ENCODE measurements around the gene FSD1L.

DNA sequence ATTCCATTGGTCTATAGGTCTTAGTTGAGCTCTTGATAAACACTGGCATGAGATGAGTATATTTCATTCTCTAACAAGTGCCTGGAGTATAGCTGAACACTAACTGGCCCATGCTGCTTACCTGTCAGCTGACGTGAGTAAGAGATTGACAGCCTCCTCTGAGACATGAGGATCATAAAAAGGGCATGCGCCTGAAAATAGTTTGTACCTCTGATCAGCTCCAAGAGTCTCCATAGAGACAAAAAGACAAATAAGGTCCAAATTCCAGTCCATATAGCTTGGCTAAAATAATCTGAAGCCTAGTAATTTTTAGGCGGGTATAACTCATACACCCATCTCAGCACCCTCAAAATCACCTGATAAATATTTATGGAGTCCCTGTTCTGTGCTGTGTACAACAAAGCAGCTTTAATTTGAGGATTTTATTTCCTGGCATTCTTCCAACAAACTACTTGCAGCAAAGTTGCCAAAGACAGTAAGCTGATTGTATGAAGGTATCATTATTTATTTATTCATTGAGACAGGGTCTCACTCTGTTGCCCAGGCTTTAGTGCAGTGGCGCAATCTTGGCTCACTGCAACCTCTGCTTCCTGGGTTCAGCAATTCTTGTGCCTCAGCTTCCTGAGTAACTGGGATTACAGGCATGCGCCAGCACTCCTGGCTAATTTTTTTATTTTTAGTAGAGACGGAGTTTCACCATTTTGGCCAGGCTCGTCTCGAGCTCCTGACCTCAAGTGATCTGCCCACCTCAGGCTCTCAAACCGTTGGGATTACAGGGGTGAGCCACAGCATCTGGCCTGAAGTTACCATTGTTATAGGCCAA lies 16.2 kb upstream of the FSD1L start:
- TF ChIP-seq POLR2AphosphoS5 (IDR thresholded peaks at IDR 0.05; ENCODE audit: low read depth, low read length) (no peak), TAF1 (IDR thresholded peaks at IDR 0.05; ENCODE audit: borderline replicate concordance, insufficient read depth, low read length) (no peak), SIN3A (IDR thresholded peaks at IDR 0.05; ENCODE audit: borderline replicate concordance, insufficient read depth, low read length) (no peak), REST (IDR thresholded peaks at IDR 0.05; ENCODE audit: insufficient read depth in 1 of 2, low read depth in 2 of 2, low read length in 2 of 2) (no peak)

Data from PFSK-1 (cell line).